ENCODE data around the gene NR2C2AP.
"Not testable (repeated sequence)": the region's sequence is repeated elsewhere in the genome, so short reads cannot be mapped to it uniquely, and the experiment has no call there.

Gene NR2C2AP, protein sequence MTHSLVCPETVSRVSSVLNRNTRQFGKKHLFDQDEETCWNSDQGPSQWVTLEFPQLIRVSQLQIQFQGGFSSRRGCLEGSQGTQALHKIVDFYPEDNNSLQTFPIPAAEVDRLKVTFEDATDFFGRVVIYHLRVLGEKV

DNA sequence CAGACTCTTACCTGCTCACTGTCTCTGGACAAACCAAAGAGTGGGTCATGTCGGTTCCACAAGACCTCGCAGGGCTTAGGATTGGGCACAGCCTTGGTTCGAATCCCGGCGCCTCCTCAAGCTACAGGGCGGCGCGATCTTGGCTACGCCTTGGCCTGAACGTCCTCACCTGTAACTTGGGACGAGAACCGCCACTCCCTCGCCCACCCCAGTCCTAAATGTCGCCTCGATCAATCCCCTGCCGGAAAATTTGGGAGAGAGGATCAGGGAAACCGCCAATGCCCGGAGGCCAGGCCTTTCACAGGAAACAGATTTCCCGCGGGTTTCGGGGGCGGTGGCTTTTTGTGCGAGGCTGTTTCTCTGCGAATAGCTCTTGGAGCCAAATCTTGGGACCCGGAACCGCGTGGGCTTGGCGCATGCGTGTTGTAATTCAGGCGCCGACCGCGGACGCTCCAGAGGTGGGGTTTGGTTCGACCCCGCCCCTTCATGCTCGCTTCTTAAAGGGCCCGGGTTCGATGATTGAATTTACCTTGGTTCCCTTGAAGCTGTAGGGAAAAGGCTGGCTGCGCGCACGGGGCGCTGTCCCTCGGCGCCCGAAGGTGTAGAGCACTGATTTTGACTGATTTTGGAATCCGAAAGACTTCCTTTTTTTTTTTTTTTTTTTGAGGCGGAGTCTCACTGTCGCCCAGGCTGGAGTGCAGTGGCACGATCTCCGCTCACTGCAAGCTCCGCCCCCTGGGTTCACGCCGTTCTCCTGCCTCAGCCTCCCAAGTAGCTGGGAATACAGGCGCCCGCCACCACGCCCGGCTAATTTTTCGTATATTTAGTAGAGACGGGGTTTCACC, at the start of gene NR2C2AP:
TSS of gene NR2C2AP (minus strand) at position 403 of the 845 bp plus-strand sequence. CDS start at position 49, 354 bp downstream.
- DNase-seq: peak; percentile 91 to 92

DNA sequence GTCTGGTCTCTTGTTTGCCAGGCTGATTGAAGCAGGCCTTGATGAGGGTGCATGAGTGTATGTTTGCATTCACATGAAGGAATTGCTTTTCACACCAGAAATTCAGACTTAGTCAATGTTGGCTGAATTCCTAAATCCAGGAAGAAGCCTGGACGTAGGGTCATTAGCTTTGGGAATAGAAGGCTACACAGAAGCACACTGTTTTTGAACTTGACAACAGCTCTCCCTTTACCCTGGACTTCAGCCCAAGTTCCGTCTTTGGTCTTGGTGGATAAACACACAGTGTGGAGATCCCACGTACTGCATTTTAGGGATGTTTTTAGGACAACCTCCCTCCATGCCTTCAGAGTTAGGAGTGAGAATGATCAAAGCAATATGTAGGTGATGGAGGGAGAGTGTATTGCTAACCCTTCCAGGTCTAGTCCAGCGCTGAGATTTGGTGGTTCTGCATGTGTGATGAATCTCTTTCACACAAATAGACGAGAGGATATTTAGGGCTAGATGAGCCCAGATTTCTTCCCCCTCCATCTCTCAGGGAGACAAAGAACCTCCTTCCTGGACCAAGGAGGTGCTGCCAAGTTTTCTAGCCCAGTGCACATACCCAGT, 47.1 kb upstream of the NR2C2AP start:
- DNase-seq: no peak

DNA sequence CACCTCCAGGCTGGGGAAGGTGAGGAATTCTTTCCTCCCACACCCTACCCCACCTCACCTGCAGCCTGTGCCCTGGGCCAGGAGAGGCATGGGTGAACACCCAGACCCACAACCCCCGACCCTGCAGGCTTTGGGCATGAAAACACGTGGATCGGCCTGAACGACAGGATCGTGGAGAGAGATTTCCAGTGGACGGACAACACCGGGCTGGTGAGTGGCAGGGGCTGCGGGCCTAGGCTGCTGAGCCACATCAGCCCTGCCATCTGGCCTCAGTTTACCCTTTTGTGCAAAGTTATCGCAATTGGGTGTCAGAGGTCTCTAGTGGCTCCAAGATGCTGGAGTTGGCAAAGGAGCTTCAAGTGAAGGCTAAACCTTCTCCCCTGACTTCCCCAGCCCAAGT, 37.3 kb upstream of the NR2C2AP start:
- no peak for DNase-seq

DNA sequence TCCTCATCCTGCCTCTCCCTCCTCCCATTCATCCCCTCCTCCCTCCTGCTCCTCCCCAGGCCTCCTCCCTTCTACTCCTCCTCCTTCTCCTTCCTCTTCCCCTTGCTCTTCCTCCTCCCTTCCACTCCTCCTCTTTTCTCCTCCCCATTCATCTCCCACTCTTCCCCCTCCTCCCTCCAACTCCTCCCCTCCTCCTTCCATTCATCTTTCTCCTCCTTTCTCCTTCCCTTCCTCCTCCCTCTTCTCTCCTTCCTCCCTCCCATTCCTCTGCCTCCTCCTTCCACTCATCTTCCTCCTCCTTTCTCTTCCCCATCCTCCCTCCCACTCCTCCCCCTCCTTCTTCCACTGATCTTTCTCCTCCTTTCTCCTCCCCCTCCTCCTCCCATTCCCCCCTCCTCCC, 36.5 kb upstream of the NR2C2AP start:
- no peak for DNase-seq

DNA sequence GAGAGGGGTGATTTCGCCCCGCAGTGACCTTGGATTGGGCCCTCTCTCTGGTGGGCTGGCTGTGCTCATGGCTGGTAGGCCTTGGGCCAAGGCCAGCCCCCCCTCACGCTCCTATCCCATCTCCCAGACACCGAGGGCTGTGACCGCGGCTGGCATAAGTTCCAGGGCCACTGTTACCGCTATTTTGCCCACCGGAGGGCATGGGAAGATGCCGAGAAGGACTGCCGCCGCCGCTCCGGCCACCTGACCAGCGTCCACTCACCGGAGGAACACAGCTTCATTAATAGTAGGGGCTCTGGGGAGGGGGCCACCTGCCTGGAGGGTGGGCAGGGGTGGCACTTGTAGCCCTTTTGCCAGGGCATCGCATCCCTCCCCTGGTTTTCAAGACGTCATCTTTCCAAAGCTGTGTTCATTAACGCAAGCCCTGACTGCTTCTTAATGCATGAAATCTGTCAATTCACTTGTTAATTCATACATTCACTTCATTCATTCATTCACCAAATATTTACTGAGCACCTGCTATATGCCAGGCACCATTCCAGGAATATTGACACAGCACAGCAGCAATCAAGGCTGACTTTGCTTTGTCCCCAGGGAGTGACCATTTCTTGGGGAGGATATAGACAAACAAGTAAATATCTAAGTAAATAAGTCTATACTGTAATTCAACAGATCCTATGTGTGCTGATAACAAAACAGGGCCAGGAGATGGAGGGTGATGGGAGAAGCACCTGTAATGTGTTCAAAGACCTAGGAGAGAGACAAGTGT, 35.1 kb upstream of the NR2C2AP start:
- DNase-seq: no peak

DNA sequence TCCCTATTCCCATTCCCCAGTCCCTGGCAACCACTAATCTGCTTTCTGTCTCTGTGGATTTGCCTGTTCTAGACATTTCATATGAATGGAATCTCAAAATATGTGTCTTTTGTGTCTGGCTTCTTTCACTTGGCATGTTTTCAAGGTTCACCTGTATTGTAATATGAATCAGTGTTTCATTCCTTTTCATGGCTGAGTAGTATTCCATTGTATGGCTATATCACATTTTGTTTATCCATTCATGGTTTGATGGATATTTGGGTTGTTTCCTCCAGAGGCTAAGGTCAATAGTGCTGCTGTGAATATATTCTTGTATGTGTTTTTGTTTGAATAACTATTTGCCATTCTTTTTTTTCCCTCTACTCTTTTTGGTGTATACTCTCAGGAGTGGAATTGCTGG, 33.0 kb upstream of the NR2C2AP start:
- DNase-seq: no peak

DNA sequence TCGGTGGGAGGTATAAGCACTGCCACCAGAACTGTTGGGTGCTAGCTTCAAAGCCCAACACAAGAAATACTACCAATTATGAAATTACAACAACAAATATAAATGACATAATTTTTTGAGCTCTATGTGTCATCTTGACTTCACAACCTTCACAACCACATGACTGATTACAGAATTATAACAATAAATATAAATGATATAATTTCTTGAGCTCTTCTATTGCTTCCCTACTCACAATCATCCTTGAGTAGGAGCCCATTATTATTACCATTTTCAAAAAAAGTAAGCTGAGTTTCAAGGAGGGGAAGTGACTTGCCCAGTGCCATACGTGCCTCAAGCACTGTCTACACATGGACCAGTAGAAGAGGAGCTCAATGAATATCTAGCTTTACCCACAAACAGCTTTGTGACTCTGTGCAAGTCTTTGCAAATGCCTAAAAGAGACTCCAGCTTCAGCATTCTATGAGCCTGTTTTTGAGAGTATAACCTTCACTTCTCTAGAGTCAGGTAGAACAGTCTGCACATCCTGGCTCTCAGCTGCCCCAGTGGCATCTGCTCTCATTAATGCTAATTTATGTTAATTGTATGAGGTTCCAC, 31.1 kb upstream of the NR2C2AP start:
- DNase-seq: no peak

DNA sequence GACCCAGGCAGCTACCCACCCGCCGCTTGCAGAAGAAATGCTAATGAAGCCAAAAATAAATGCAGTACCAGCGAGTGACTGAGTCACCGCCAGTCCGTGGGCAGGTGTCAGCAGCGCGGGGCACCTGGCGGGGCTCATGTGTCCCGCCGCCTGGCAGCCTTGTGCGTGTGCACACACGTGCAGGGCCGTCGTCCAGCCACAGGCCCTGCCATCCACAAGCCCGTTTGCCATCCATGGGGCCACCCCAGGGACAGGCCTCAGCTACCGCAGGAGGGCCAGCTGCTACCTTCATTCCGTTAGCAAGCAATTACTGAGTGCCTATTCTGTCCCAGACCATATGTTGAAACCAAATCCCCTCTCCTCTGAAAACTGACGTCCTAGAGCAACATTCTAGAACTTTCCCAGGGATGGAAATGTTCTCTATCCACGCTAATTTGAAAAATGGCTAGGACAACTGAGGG, 29.1 kb upstream of the NR2C2AP start:
- DNase-seq: no peak

DNA sequence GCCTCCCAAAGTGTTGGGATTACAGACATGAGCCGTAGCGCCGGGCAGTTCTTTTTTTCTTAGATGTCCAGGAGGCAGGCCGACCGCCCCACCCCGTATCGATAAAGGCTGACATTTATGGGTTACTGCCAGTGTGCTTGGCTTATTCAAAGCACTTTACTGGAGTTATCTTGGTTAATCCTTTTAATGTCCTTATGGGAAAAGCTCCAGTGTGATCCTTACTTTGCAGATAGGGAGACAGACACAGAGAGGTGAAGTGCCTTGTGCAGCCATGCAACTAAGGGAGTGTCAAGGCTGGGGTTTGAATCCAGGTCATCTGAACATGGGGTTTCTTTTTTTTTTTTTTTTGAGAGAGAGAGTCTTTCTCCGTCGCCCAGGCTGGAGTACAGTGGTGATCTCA, 27.8 kb upstream of the NR2C2AP start:
- DNase-seq: no peak

DNA sequence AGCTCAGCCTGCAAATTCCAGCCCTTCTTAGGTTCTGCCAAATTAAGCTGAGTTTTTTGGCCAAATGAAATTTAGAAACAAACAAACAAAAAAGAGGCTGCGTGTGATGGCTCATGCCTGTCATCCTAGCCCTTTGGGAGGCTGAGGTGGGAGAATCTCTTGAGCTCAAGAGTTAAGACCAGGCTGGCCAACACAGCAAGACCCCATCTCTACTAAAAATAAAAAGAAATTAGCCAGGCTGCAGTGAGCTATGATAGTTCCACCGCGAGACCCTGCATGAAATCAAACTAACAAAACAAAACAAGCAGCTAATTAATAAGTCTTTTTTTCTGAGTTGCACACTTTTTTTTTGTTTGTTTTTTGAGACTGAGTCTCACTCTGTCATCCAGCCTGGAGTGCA, 26.5 kb upstream of the NR2C2AP start:
- no peak for DNase-seq

DNA sequence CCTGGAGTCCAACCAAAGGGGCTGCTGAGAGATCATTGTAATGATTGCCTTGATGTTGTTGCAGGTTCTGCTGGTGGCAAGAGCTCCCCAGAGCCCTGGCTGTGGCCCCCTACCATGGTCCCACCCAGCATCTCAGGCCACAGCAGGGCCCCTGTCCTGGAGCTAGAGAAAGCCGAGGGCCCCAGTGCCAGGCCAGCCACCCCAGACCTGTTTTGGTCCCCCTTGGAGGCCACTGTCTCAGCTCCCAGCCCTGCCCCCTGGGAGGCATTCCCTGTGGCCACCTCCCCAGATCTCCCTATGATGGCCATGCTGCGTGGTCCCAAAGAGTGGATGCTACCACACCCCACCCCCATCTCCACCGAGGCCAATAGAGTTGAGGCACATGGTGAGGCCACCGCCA, 24.0 kb upstream of the NR2C2AP start:
- DNase-seq: no peak

DNA sequence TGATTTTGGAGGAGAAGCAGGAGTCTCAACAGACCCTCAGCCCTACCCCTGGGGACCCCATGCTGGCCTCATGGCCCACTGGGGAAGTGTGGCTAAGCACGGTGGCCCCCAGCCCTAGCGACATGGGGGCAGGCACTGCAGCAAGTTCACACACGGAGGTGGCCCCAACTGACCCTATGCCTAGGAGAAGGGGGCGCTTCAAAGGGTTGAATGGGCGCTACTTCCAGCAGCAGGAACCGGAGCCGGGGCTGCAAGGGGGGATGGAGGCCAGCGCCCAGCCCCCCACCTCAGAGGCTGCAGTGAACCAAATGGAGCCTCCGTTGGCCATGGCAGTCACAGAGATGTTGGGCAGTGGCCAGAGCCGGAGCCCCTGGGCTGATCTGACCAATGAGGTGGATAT, 23.4 kb upstream of the NR2C2AP start:
- no peak for DNase-seq

DNA sequence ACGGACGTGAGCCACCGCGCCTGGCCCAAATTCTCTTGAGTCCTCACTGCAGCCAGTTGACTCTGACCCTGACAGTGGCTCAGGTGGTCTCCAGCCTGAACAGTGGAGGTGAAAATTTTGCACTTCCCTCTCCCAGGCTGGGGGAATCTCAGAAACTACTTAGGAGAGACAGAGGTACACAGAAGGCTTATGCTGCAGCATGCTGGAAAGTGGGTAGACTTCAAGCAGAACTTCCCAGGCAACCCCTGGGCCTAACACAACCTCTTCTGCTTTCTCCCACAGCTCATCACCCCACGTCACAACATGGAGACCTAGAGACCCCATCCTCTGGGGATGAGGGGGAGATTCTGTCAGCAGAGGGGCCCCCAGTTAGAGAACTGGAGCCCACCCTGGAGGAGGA, 23.0 kb upstream of the NR2C2AP start:
- DNase-seq: no peak

DNA sequence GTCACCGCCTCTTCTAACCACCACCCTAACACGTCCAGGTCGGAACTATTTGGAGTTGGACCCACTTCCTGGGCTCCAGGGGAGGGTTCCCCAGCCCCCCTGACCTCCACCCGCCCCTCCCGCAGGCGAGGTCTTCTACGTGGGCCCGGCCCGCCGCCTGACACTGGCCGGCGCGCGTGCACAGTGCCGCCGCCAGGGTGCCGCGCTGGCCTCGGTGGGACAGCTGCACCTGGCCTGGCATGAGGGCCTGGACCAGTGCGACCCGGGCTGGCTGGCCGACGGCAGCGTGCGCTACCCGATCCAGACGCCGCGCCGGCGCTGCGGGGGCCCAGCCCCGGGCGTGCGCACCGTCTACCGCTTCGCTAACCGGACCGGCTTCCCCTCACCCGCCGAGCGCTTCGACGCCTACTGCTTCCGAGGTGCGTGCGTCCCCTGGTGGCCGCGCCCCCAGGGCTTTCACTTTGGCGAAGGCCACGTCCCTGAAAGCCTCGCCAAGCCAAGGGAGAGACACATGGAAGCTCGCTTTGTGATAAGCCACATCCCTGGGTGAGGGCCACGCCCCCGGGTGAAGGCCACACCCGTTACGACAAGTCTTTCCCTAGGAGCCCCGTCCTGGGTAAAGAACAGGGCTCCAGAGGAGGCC, 21.8 kb upstream of the NR2C2AP start:
- DNase-seq: peak; percentile 70 to 77

DNA sequence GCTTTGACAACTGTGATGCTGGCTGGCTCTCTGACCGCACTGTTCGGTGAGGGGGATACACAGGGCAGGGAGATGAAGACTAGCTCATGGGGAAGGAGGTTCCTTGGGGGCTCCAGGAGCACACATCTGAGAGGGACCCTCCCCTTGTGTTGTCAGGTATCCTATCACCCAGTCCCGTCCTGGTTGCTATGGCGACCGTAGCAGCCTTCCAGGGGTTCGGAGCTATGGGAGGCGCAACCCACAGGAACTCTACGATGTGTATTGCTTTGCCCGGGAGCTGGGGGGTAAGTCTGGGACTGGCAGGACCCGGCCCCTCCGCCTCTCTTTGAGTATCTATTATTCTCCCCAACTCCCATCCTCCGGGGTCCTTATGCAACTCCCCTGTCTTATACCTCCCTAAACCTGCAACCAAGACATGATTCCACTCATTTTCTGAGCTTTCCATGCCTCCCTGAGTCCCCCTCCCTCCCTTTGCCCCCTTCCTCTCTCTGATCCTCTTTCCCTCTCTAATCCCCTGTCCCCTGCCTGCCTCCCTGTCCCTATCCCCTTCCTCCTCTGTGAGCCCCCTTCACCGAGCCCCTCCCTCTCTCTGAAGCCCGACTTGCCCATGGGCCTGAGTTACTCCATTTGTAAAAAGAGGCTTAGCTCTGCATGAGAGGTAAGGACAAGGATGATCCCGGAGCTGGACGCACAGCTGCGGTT, 21.1 kb upstream of the NR2C2AP start:
- no peak for DNase-seq

DNA sequence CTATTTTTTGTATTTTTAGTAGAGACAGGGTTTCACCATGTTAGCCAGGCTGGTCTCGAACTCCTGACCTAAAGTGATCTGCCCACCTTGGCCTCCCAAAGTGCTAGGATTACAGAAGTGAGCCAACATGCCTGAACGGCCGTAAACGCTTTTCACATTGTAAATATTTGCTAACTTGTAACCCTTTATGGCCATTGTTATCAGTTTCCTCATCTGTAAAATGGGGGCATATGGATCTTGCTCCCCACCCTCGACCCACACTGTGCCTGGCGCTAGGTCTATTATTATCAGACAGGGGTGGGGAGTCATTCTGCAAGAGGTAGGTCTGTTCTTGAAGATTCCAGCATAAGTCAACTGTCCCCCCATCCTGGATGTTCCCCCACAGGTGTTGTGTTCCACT, 20.4 kb upstream of the NR2C2AP start:
- no peak for DNase-seq

DNA sequence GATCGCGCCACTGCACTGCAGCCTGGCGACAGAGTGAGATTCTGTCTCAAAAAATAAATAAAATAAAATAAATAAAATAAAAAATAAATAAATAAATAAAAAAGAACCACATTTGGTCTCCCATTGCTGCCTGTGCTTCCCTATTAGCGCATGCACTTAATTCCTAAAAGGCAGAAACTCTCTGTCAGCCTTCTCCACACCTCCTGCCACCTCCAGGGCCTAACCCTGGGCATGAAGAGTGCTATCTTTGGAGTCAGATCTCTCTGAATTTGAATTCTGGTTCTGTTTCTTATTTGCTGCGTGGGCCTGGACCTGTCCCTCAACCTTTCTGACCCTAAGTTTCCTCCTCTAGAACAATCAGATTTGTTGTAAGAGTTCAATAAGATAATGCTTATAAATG, 19.8 kb upstream of the NR2C2AP start:
- no peak for DNase-seq

DNA sequence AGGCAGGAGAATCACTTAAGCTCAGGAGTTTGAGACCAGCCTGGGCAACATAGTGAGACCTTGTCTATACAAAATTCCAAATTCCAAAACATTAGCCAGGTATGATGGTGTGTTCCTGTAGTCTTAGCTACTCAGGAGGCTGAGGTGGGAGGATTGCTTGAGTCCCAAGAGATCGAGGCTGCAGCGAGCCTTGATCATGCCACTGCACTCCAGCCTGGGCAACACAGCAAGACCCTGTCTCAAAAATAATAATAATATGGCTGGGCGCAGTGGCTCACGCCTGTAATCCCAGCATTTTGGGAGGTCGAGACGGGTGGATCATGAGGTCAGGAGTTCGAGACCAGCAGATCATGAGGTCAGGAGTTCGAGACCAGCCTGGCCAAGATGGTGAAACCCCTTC, 17.8 kb upstream of the NR2C2AP start:
- not testable (repeated sequence) for DNase-seq

DNA sequence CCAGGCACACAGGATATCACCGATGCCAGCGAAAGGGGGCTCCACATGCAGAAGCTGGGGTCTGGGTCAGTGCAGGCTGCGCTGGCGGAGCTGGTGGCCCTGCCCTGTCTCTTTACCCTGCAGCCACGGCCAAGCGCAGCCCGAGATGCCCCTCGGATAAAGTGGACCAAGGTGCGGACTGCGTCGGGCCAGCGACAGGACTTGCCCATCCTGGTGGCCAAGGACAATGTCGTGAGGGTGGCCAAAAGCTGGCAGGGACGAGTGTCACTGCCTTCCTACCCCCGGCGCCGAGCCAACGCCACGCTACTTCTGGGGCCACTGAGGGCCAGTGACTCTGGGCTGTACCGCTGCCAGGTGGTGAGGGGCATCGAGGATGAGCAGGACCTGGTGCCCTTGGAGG, 15.7 kb upstream of the NR2C2AP start:
- DNase-seq: no peak

DNA sequence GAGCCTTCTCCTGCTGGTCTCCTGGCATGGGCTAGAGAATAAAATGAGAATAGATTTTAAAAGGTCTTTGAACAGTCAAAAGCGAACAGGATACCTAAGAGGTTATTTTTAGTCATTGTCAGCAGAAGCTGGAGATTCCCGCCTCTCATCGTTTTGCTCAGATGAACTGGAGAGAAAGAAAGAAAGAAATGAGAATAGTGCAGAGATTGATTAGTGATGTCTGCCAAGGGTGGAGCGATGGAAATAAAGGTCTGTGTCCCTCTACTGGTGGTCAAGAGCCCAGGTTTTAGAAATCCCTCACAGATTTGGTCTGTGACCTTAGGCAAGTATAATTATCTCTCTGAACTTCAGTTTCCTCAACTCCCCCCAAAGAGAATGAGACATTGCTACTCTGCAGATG, 13.9 kb upstream of the NR2C2AP start:
- DNase-seq: no peak

DNA sequence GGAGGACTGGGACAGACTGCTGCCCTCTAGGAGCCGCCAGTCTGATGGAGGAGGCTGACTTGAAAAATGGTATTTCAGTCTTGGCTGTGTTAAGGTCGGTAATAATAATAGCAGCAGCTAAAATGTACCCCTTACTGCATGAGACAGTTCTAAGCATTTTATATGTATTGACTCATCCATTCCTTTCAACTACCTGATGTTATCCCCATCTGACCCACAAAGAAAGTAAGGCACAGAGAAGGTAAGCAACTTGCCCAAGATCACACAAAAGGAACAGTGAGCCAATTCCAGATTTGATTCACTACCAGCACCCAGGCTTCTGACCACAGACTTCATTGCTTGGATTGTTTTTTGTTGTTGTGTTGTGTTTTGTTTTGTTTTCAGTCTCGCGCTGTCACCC, 12.6 kb upstream of the NR2C2AP start:
- no peak for DNase-seq

DNA sequence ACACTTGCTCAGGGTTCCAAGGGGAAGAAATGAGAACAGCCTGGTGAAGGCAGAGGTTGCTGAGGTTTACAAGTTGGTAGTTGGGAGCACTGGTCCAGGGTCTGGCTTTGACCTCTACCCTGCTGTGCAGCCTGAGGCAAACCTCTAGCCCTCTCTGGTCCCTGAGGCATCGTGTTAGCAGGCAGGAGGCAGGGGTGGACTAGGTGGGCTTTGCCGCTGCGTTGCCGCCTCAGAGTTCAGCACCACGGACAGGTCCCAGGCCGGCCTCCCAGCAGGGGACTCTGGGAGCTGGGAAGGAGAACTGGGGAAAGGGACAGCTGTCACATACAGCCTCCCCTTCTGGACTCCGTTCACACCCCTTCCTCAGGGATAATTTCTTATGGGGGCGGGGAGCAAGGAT, 11.7 kb upstream of the NR2C2AP start:
- peak; percentile 46 to 62 for DNase-seq
